ENCODE data around the gene SLC18B1.

Gene SLC18B1

DNA sequence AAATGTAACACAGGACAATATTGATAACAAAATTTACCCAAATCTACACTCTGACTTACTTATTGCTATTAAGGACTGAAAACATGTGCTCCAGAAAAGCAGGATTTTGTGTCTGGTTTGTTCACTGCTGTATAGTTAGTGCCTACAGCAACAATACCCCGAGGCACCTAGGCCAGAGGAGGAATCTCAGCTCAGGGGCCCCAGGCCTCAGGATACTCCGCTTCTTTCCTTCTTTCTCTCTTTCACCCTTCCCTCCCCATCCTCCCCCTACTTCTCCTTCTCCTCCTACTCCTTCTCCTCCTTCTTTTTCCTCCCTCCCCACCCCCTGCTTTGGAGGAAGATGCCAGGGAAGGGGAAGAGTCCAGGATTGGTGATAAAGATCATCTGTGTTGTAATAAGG is 39.7 kb downstream of the SLC18B1 start:
- H3K4me3 ChIP-seq (ENCODE audit: low read length), result no peak overlapping the region
- TF ChIP-seq, protein P1, sequence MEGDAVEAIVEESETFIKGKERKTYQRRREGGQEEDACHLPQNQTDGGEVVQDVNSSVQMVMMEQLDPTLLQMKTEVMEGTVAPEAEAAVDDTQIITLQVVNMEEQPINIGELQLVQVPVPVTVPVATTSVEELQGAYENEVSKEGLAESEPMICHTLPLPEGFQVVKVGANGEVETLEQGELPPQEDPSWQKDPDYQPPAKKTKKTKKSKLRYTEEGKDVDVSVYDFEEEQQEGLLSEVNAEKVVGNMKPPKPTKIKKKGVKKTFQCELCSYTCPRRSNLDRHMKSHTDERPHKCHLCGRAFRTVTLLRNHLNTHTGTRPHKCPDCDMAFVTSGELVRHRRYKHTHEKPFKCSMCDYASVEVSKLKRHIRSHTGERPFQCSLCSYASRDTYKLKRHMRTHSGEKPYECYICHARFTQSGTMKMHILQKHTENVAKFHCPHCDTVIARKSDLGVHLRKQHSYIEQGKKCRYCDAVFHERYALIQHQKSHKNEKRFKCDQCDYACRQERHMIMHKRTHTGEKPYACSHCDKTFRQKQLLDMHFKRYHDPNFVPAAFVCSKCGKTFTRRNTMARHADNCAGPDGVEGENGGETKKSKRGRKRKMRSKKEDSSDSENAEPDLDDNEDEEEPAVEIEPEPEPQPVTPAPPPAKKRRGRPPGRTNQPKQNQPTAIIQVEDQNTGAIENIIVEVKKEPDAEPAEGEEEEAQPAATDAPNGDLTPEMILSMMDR (conservative IDR thresholded peaks at IDR 0.05; ENCODE audit: low read length), result no peak
- no peak for DNase-seq (ENCODE audit: low read depth)

DNA sequence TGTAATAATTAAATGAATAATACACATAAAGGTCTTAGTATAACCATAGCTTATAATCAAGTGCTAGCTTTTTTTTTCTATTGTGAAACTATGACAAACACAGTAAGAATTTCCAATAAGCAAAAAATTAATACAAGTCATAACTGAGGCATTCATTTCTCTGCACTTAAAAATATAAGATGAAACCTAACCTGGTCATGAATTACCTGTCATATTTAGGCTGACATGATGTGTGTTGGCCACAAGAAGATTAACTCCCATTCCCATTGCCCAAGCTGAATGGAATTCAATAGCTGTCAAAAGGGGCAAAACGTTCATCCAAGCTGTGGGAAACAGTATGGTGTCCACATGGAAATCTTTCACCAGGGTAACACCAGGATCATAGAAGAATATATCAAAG is 46.2 kb downstream of the SLC18B1 start:
- H3K4me3 ChIP-seq (ENCODE audit: low read length), result no peak overlapping the region
- no peak for DNase-seq (ENCODE audit: low read depth)
- TF ChIP-seq, protein P1 (conservative IDR thresholded peaks at IDR 0.05; ENCODE audit: low read length), result no peak

DNA sequence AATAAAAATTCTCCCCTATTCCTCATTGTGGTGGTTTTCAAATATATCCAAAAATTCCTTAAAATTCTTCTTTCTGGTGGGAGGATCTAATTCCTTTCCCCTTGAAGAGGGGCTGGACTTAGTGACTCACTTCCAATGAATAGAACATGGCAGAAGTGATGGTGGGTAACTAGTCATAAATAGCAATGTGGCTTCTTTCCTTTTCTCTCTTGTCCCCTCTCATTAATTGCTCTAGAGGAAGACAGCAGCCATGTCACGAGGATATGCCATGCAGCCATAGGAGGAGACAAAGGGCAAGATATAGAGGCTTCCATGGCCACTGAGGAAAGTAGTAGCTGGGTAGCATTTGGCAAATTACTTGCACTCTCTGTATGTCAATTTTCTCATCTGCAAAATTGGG is 46.6 kb downstream of the SLC18B1 start:
- DNase-seq (ENCODE audit: low read depth), result no peak
- no peak overlapping the region for H3K4me3 ChIP-seq (ENCODE audit: low read length)
- TF ChIP-seq, protein P1 (conservative IDR thresholded peaks at IDR 0.05; ENCODE audit: low read length), result no peak

DNA sequence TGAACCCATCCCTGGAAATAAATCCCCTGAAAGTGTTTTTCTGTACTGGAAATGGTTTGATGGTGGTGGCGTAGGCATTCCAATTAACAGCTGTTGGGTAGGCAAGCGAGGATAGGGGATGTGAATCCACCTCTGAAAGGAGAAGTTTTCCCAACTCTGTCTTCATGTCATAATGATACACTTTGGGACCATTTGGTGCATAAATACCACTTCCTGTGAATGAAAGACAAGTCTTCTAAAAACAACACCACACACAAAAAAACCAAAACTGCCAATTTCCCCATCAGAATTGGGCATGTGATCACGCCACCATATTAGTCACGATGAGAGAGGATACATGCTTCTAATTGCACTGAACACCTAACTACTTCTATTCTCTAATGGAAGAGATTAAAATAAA is 47.1 kb downstream of the SLC18B1 start:
- TF ChIP-seq, protein P1 (conservative IDR thresholded peaks at IDR 0.05; ENCODE audit: low read length), result no peak
- DNase-seq (ENCODE audit: low read depth), result no peak
- no peak overlapping the region for H3K4me3 ChIP-seq (ENCODE audit: low read length)

DNA sequence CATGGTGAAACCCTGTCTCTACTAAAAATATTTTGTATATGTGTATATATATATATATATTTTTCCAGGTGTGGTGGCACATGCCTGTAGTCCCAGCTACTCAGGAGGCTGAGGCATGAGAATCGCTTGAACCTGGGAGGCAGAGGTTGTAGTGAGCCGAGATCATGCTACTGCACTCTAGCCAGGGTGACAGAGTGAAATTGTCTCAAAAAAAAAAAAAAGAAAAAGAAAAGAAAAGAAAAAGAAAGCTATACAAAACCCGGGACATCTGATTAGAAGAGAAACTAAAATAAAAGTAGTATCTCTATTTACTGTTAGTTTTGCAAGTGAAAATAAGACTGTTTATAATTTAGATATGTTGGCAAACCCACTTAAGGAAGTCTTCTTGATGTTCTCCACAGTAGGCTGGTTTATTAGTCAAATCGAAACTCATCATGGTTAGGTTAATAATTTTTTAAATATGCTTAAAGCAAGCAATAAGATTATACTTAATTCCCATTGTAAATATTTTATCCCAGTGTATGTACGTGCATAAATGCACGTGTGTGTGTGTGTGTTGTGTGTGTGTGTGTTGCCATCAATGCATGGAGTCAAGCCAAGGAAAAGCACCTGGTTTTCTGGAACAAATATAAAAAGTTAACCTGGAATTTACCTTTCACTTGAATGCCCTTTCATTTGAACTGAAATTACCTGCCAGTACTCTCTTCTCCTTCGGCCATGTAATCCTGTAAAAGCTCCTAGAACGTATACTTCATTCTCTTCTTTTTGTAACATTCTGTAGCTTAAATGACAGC is 47.8 kb downstream of the SLC18B1 start:
- TF ChIP-seq, protein P1 (conservative IDR thresholded peaks at IDR 0.05; ENCODE audit: low read length), result no peak
- H3K4me3 ChIP-seq (ENCODE audit: low read length), result no peak overlapping the region
- no peak for DNase-seq (ENCODE audit: low read depth)

DNA sequence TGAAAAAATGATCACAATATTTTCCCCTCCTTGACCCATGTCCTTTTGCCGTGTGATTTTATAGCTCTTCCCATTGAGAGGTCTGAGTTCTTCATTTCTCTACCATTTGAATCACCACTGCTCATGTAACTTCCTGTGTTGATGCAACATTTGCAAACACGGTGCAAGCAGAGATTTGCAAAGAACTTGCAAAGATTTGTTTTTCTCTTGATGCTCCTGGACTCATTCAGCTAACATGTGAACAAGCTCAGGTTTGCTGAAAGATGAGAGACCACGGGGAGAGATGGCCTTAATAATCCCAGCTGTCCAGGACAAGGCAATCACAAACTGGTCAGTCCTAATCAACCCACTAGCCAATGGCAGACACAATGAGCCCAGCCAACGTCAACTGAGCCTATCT is 49.3 kb downstream of the SLC18B1 start:
- DNase-seq (ENCODE audit: low read depth), result peak; percentile 50
- TF ChIP-seq, protein P1 (conservative IDR thresholded peaks at IDR 0.05; ENCODE audit: low read length), result no peak
- no peak overlapping the region for H3K4me3 ChIP-seq (ENCODE audit: low read length)

DNA sequence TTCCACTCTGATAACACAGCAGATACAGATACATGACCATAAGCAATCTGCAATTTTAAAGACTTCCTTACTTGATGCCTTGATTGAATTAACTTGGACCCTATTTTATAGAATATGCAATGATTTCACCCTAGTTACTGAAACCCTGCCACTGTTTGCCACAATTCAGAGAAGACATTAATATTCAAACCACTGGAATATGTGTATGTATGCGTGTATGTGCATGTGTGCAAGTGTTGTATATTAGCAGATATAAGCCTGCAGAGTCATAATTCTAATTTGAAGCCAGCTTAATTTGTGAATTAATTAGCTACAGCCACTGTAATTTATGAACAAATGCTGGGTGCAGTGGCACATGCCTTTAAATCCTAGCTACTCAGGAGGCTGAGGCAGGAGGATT is 50.0 kb downstream of the SLC18B1 start:
- DNase-seq (ENCODE audit: low read depth), result no peak
- TF ChIP-seq, protein P1 (conservative IDR thresholded peaks at IDR 0.05; ENCODE audit: low read length), result no peak
- H3K4me3 ChIP-seq (ENCODE audit: low read length), result no peak overlapping the region

Data from AG10803 (cell line).